Activated naive CD4-positive, alpha-beta T cell treated with anti-CD3 and anti-CD28 coated beads for 36 hours (primary cell): Measurements from ENCODE around the gene HNRNPH3. TPM values are rescaled to one million over a fixed set of nuclear protein-coding genes. Genes with fewer than 3 reads are reported as not detected.
"Not testable (repeated sequence)": the region's sequence is repeated elsewhere in the genome, so short reads cannot be mapped to it uniquely, and the experiment has no call there.

ENCODE experiments used
- CTCF ChIA-PET: fragments of 350-600 bp; sonication (Branson Sonifier 250); formaldehyde crosslinking; loops from one replicate; lab custom pipeline; 2021; ENCODE audit warnings: antibody characterized with exemption; lab: Charles Lee
- DNase-seq: peaks from one replicate; pipeline ENCODE4 v3.0.0-alpha.2; 2020
- H3K27ac Mint-ChIP-seq: one replicate; pipeline ENCODE4 v1.8.0; 2021; ENCODE audit warnings: mild to moderate bottlenecking, mixed read lengths
- H3K27me3 Mint-ChIP-seq: one replicate; pipeline ENCODE4 v1.8.0; 2021; ENCODE audit warnings: low read depth, mixed read lengths
- H3K36me3 Mint-ChIP-seq: one replicate; pipeline ENCODE4 v1.8.0; 2021; ENCODE audit warnings: low read depth, mixed read lengths
- H3K4me1 Mint-ChIP-seq: one replicate; pipeline ENCODE4 v1.8.0; 2021; ENCODE audit warnings: low read depth, mixed read lengths
- H3K4me3 Mint-ChIP-seq: one replicate; pipeline ENCODE4 v1.8.0; 2021; ENCODE audit warnings: mild to moderate bottlenecking, moderate library complexity, mixed read lengths
- H3K9me3 Mint-ChIP-seq: one replicate; pipeline ENCODE4 v1.8.0; 2021; ENCODE audit warnings: mixed read lengths
- intact Hi-C: fragments of 100-400 bp; cut with micrococcal nuclease; formaldehyde crosslinking; loops from one replicate; pipeline ENCODE4 v1.15.1; 2023
- total RNA-seq, 2 experiments: library from RNA; stranded (reverse); gene quantifications; one replicate each; pipeline ENCODE4 v1.2.3, GENCODE V29; 2021

Gene HNRNPH3
- total RNA-seq, 2 experiments from 2014 or later = 145 to 150 TPM

GRCh38 chr10:68305854-68306253 lies 26.0 kb upstream of the HNRNPH3 start:
- H3K4me3 Mint-ChIP-seq = no peak overlapping the region
- H3K9me3 Mint-ChIP-seq = no peaks in the 10 kb centered on the region
- H3K27me3 Mint-ChIP-seq = no peaks in the 10 kb centered on the region
- no peak overlapping the region for H3K27ac Mint-ChIP-seq
- intact Hi-C loops = no loop called here
- no peaks in the 10 kb centered on the region for H3K36me3 Mint-ChIP-seq
- no peak for DNase-seq
- CTCF ChIA-PET = interaction anchor here (1.1 kb wide), 1 partner anchor 93 kb away, joined by 3 read pairs; no protein-coding TSS in a partner anchor
- no peaks in the 10 kb centered on the region for H3K4me1 Mint-ChIP-seq

- Mint-ChIP-seq H3K9me3 (no peaks in the 10 kb centered on the region), H3K4me3 (no peak overlapping the region), H3K36me3 (no peaks in the 10 kb centered on the region), H3K4me1 (peaks cover 5% of the 10 kb centered on the region), H3K27ac (no peak overlapping the region), H3K27me3 (no peaks in the 10 kb centered on the region)
- CTCF ChIA-PET = no interaction called here
- intact Hi-C loops = no loop called here
- DNase-seq = no peak
Measured at GRCh38 chr10:68310531-68310930, 21.3 kb upstream of the HNRNPH3 start.

GRCh38 chr10:68314930-68315329 lies 16.9 kb upstream of the HNRNPH3 start:
- H3K4me3 Mint-ChIP-seq, DNase-seq, H3K4me1 Mint-ChIP-seq, intact Hi-C loops, H3K36me3 Mint-ChIP-seq, H3K27me3 Mint-ChIP-seq, H3K27ac Mint-ChIP-seq: not testable (repeated sequence)
- CTCF ChIA-PET = interaction anchor here (0.6 to 4.9 kb wide), 5 partner anchors 12 to 303 kb away, joined by 3 to 24 read pairs (median 5); no protein-coding TSS in a partner anchor
- H3K9me3 Mint-ChIP-seq = peaks cover 16% of the 10 kb centered on the region

DNA sequence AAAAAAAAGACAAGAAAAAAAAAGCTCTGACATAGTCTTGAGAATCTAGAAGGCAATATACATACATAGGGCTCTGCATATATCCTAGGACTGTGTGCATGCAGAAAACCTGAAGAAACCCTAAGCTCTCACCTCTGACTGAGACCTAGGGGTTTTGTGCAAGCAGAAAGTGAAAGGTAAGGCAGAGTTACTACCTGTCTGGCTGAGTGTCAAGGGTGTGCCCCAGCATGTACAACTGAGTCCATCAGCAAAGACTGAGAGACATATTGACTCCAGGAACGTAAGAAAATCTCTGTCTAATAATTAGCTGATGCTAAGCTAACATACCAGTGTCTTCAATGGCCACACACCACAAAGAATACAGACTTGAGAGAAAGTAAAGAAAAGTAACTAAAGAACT lies 16.3 kb upstream of the HNRNPH3 start:
- Mint-ChIP-seq H3K4me1 (peaks cover 5% of the 10 kb centered on the region), H3K4me3 (no peak overlapping the region)

GRCh38 chr10:68318331-68319059 lies 13.4 kb upstream of the HNRNPH3 start:
- Mint-ChIP-seq H3K4me1 (peaks cover 5% of the 10 kb centered on the region), H3K27me3 (no peaks in the 10 kb centered on the region), H3K9me3 (peaks cover 16% of the 10 kb centered on the region), H3K4me3 (no peak overlapping the region), H3K36me3 (peaks cover 8% of the 10 kb centered on the region), H3K27ac (no peak overlapping the region)
- intact Hi-C loops = no loop called here
- CTCF ChIA-PET = interaction anchor here (0.5 to 0.6 kb wide), 2 partner anchors 89 to 105 kb away, joined by 3 to 4 read pairs; no protein-coding TSS in a partner anchor
- DNase-seq = no peak

More for the DNA sequence above, 16.3 kb upstream of the HNRNPH3 start:
- peaks cover 8% of the 10 kb centered on the region for H3K36me3 Mint-ChIP-seq
- no peak overlapping the region for H3K27ac Mint-ChIP-seq
- peaks cover 16% of the 10 kb centered on the region for H3K9me3 Mint-ChIP-seq
- CTCF ChIA-PET = interaction anchor here (2.4 to 4.9 kb wide), 2 partner anchors 13 to 103 kb away, joined by 8 to 24 read pairs; no protein-coding TSS in a partner anchor
- no peak for DNase-seq
- intact Hi-C loops = no loop called here
- H3K27me3 Mint-ChIP-seq = no peaks in the 10 kb centered on the region

GRCh38 chr10:68324396-68324795 lies 7.5 kb upstream of the HNRNPH3 start:
- DNase-seq, H3K27ac Mint-ChIP-seq, H3K36me3 Mint-ChIP-seq, intact Hi-C loops, H3K9me3 Mint-ChIP-seq, H3K4me1 Mint-ChIP-seq, H3K27me3 Mint-ChIP-seq, H3K4me3 Mint-ChIP-seq: not testable (repeated sequence)
- CTCF ChIA-PET = interaction anchor here (0.6 kb wide), 1 partner anchor 112 kb away, joined by 3 read pairs; no protein-coding TSS in a partner anchor

- H3K4me1 Mint-ChIP-seq = peaks cover 25% of the 10 kb centered on the region
- peaks cover 11% of the 10 kb centered on the region for H3K36me3 Mint-ChIP-seq
- no peaks in the 10 kb centered on the region for H3K27me3 Mint-ChIP-seq
- intact Hi-C loops = no loop called here
- DNase-seq = no peak
- H3K27ac Mint-ChIP-seq = peak overlapping the region; percentile 79
- H3K9me3 Mint-ChIP-seq = no peaks in the 10 kb centered on the region
- CTCF ChIA-PET = interaction anchor here (0.7 to 2.0 kb wide), 3 partner anchors 25 to 539 kb away, joined by 3 to 4 read pairs (median 3); no protein-coding TSS in a partner anchor
- peak overlapping the region; percentile 58 for H3K4me3 Mint-ChIP-seq
Measured at GRCh38 chr10:68327889-68328786, 3.7 kb upstream of the HNRNPH3 start.

DNA sequence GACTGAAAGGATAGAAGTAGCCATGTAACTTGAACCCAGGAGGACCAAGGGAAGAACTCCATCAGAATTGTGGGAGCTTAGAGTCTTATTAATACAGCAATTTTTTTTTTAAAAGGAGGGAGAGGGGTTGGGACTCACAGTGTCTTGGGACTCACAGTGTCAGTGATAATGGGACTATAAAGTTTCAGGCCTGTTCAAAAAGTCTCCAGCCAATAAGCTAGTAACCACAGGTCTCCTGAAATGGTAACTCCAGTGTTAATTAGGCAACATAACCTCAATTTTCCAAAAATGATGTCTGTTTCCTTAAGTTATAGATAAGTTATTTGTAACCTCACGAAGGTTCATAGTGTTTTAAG lies 2.4 kb upstream of the HNRNPH3 start:
- Mint-ChIP-seq H3K4me3 (no peak overlapping the region), H3K27me3 (no peaks in the 10 kb centered on the region), H3K4me1 (peaks cover 25% of the 10 kb centered on the region), H3K9me3 (no peaks in the 10 kb centered on the region), H3K27ac (peak overlapping the region; percentile 100), H3K36me3 (peaks cover 21% of the 10 kb centered on the region)
- CTCF ChIA-PET = interaction anchor here (1.1 to 1.7 kb wide), 3 partner anchors 19 to 117 kb away, joined by 3 to 8 read pairs (median 4); no protein-coding TSS in a partner anchor
- intact Hi-C loops = no loop called here
- DNase-seq = no peak

- peak overlapping the region; percentile 100 for H3K4me3 Mint-ChIP-seq
- CTCF ChIA-PET = interaction anchor here (1.2 to 1.7 kb wide), 2 partner anchors 18 to 29 kb away, joined by 4 to 5 read pairs; no protein-coding TSS in a partner anchor
- peak overlapping the region; percentile 100 for H3K27ac Mint-ChIP-seq
- peaks cover 34% of the 10 kb centered on the region for H3K4me1 Mint-ChIP-seq
- no peaks in the 10 kb centered on the region for H3K9me3 Mint-ChIP-seq
- intact Hi-C loops = loop anchor here (1.0 kb wide), 4 partner anchors 256 to 567 kb away; partner anchors contain the start of gene HERC4
- peak; percentile 35 for DNase-seq
- no peaks in the 10 kb centered on the region for H3K27me3 Mint-ChIP-seq
- peaks cover 32% of the 10 kb centered on the region for H3K36me3 Mint-ChIP-seq
Measured at GRCh38 chr10:68330852-68331454, 911 bp upstream of the HNRNPH3 start.

- no peaks in the 10 kb centered on the region for H3K27me3 Mint-ChIP-seq
- peaks cover 47% of the 10 kb centered on the region for H3K4me1 Mint-ChIP-seq
- H3K4me3 Mint-ChIP-seq = peak within 1 kb of the TSS; percentile 100
- peak within 1 kb of the TSS; percentile 100 for H3K27ac Mint-ChIP-seq
- H3K36me3 Mint-ChIP-seq = peaks cover 39% of the 10 kb centered on the region
- DNase-seq = peak; percentile 80
- CTCF ChIA-PET = interaction anchor here (0.6 to 2.7 kb wide), 8 partner anchors 11 to 548 kb away, joined by 3 to 12 read pairs (median 5); no protein-coding TSS in a partner anchor
- intact Hi-C loops = loop anchor here (1.0 to 2.0 kb wide), 9 partner anchors 74 to 792 kb away; partner anchors contain the start of genes DDX50, DNA2, RUFY2 and SLC25A16
- no peaks in the 10 kb centered on the region for H3K9me3 Mint-ChIP-seq
Measured at GRCh38 chr10:68332259-68333057, 594 bp downstream of the HNRNPH3 start, which contains the start of gene PBLD. Gene PBLD (minus strand): TSS chr10:68332928. CDS start chr10:68306844, 26,084 bp downstream.

- peaks cover 43% of the 10 kb centered on the region for H3K36me3 Mint-ChIP-seq
- peak overlapping the region; percentile 100 for H3K27ac Mint-ChIP-seq
- no peak for DNase-seq
- H3K27me3 Mint-ChIP-seq = no peaks in the 10 kb centered on the region
- CTCF ChIA-PET = interaction anchor here (0.7 to 2.7 kb wide), 6 partner anchors 10 to 545 kb away, joined by 3 to 12 read pairs (median 5); no protein-coding TSS in a partner anchor
- H3K4me1 Mint-ChIP-seq = peaks cover 52% of the 10 kb centered on the region
- intact Hi-C loops = loop anchor here (2.0 kb wide), 5 partner anchors 74 to 792 kb away; partner anchors contain the start of genes DNA2, RUFY2, SLC25A16 and SRGN
- peak overlapping the region; percentile 100 for H3K4me3 Mint-ChIP-seq
- no peaks in the 10 kb centered on the region for H3K9me3 Mint-ChIP-seq
Measured at GRCh38 chr10:68333058-68333395, 1.2 kb downstream of the HNRNPH3 start.
